Right lobe of liver (tissue), 4 donors: ENCODE results near the gene DHRS4L2.
"Not testable (repeated sequence)": the region's sequence is repeated elsewhere in the genome, so short reads cannot be mapped to it uniquely, and the experiment has no call there.

Experiments
- POLR2A ChIP-seq: fragments of 450-650 bp; IDR thresholded peaks from one replicate; pipeline ENCODE4 v1.6.1; 2017; ENCODE audit warnings: antibody characterized with exemption, mild to moderate bottlenecking
- TF ChIP-seq, protein P1 (sequence below), 4 donors: fragments of 200-600 bp in 3 of 4; fragments of 450-650 bp in 1 of 4; IDR thresholded peaks; one replicate each; pipeline versions ENCODE4 v1.5.1 to v1.8.0; 2016 to 2022; ENCODE audit warnings: antibody characterized with exemption in 4 of 4, mild to moderate bottlenecking in 2 of 4
- donor health status: DM: no; HTN: no; CAD: no.
- donor health status: DM: no; HTN: no; CAD: no.
- donor health status: DM: no; HTN: yes; CAD: no.

DNA sequence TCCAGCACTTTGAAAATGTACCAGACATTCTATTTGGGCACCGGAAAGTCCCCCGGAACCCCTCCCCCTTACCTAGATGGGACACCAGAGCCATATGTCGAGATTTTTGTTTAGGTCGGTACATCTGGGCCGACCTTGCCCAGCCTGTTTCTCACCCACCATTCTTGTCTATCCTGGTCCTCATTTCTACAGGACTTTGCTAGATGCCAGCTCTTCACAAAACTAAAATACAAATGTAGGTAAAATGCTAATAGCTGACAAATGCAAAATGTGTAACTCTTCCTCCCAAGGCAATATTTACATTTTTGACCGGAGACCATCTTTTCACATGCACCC lies 34.5 kb upstream of the DHRS4L2 start:
- TF ChIP-seq, protein P1, sequence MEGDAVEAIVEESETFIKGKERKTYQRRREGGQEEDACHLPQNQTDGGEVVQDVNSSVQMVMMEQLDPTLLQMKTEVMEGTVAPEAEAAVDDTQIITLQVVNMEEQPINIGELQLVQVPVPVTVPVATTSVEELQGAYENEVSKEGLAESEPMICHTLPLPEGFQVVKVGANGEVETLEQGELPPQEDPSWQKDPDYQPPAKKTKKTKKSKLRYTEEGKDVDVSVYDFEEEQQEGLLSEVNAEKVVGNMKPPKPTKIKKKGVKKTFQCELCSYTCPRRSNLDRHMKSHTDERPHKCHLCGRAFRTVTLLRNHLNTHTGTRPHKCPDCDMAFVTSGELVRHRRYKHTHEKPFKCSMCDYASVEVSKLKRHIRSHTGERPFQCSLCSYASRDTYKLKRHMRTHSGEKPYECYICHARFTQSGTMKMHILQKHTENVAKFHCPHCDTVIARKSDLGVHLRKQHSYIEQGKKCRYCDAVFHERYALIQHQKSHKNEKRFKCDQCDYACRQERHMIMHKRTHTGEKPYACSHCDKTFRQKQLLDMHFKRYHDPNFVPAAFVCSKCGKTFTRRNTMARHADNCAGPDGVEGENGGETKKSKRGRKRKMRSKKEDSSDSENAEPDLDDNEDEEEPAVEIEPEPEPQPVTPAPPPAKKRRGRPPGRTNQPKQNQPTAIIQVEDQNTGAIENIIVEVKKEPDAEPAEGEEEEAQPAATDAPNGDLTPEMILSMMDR (IDR thresholded peaks at IDR 0.05), result not testable (repeated sequence)
- TF ChIP-seq POLR2A, result not testable (repeated sequence)
